ENCODE results near the gene ARMCX4. TPM values are rescaled to one million over a fixed set of nuclear protein-coding genes. Genes with fewer than 3 reads are reported as not detected.

ARMCX4 gene
- total RNA-seq (2014; rRNA removed; shearing (Covaris generic)): not detected in 2 replicates
- total RNA-seq (2022): not detected in 2 replicates
- not detected for Bru-seq, nascent RNA
- BruChase-seq, experiment 1, labeled RNA remaining after a 6-hour chase: not detected
- BruChase-seq, experiment 2, labeled RNA remaining after a 2-hour chase: percentile 15 among the genes with signal in this experiment
- long read RNA-seq: 0 reads

GRCh38 chrX:101485212-101485949, at the start of gene ARMCX4:
Gene ARMCX4, plus strand, starts transcription at chrX:101485456. Its CDS starts 3,134 bp downstream, at chrX:101488590.
- no peak for DNase-seq (ENCODE audit: low spot score)

GRCh38 chrX:101442085-101442484, 43.2 kb upstream of the ARMCX4 start:
- no peak for DNase-seq (ENCODE audit: low spot score)
- Histone ChIP-seq H3K27ac (ENCODE audit: low read depth, low read length, poor library complexity, severe bottlenecking) (no peak overlapping the region), H4K20me1 (ENCODE audit: insufficient read depth, low read length) (no peaks in the 10 kb centered on the region), H3K79me2 (ENCODE audit: insufficient read depth, low read depth, low read length) (no peaks in the 10 kb centered on the region), H3K4me1 (ENCODE audit: insufficient read depth, low read length, poor library complexity, severe bottlenecking) (no peaks in the 10 kb centered on the region), H3K9me3 (ENCODE audit: low read length) (no peaks in the 10 kb centered on the region), H3K4me2 (ENCODE audit: low read length) (no peak overlapping the region), H3K36me3 (ENCODE audit: insufficient read depth, low read length) (no peaks in the 10 kb centered on the region), H3K4me3 (ENCODE audit: low read depth, low read length, poor library complexity, severe bottlenecking) (no peak overlapping the region), H3K9me2 (ENCODE audit: insufficient read depth, low read length) (no peaks in the 10 kb centered on the region), H2AFZ (ENCODE audit: low read length) (no peak overlapping the region)
- TF ChIP-seq EZH2phosphoT487 (IDR thresholded peaks at IDR 0.05; ENCODE audit: borderline replicate concordance, low read depth, low read length): no peak
- TF ChIP-seq, protein P1, sequence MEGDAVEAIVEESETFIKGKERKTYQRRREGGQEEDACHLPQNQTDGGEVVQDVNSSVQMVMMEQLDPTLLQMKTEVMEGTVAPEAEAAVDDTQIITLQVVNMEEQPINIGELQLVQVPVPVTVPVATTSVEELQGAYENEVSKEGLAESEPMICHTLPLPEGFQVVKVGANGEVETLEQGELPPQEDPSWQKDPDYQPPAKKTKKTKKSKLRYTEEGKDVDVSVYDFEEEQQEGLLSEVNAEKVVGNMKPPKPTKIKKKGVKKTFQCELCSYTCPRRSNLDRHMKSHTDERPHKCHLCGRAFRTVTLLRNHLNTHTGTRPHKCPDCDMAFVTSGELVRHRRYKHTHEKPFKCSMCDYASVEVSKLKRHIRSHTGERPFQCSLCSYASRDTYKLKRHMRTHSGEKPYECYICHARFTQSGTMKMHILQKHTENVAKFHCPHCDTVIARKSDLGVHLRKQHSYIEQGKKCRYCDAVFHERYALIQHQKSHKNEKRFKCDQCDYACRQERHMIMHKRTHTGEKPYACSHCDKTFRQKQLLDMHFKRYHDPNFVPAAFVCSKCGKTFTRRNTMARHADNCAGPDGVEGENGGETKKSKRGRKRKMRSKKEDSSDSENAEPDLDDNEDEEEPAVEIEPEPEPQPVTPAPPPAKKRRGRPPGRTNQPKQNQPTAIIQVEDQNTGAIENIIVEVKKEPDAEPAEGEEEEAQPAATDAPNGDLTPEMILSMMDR (conservative IDR thresholded peaks at IDR 0.05; ENCODE audit: low read length): no peak
- intact Hi-C loops (cut with micrococcal nuclease; ENCODE audit: unreplicated experiment): no loop called here
- ChIA-PET POLR2A (no interaction called here), CTCF (ENCODE audit: unreplicated experiment) (no interaction called here)
- BruUV-seq (replicated peaks): no TSS peak

More at GRCh38 chrX:101485212-101485949, at the start of gene ARMCX4:
- no peaks in the 10 kb centered on the region for H3K4me1 ChIP-seq (ENCODE audit: insufficient read depth, low read length, poor library complexity, severe bottlenecking)
- no peaks in the 10 kb centered on the region for H4K20me1 ChIP-seq (ENCODE audit: insufficient read depth, low read length)
- intact Hi-C loops (cut with micrococcal nuclease; ENCODE audit: unreplicated experiment): no loop called here
- H3K9me3 ChIP-seq (ENCODE audit: low read length): no peaks in the 10 kb centered on the region
- no peaks in the 10 kb centered on the region for H3K9me2 ChIP-seq (ENCODE audit: insufficient read depth, low read length)
- no peak within 1 kb of the TSS for H2AFZ ChIP-seq (ENCODE audit: low read length)
- H3K79me2 ChIP-seq (ENCODE audit: insufficient read depth, low read depth, low read length): no peaks in the 10 kb centered on the region
- POLR2A ChIA-PET: no interaction called here
- no peak for TF ChIP-seq EZH2phosphoT487 (IDR thresholded peaks at IDR 0.05; ENCODE audit: borderline replicate concordance, low read depth, low read length)
- TF ChIP-seq, protein P1 (conservative IDR thresholded peaks at IDR 0.05; ENCODE audit: low read length): no peak
- CTCF ChIA-PET (ENCODE audit: unreplicated experiment): no interaction called here
- H3K4me3 ChIP-seq (ENCODE audit: low read depth, low read length, poor library complexity, severe bottlenecking): no peak within 1 kb of the TSS
- BruUV-seq (replicated peaks): no TSS peak
- no peak within 1 kb of the TSS for H3K27ac ChIP-seq (ENCODE audit: low read depth, low read length, poor library complexity, severe bottlenecking)
- H3K4me2 ChIP-seq (ENCODE audit: low read length): no peak within 1 kb of the TSS
- H3K36me3 ChIP-seq (ENCODE audit: insufficient read depth, low read length): no peaks in the 10 kb centered on the region

GRCh38 chrX:101449279-101449678, 36.0 kb upstream of the ARMCX4 start:
- Histone ChIP-seq H3K36me3 (ENCODE audit: insufficient read depth, low read length) (no peaks in the 10 kb centered on the region), H3K4me2 (ENCODE audit: low read length) (no peak overlapping the region), H4K20me1 (ENCODE audit: insufficient read depth, low read length) (no peaks in the 10 kb centered on the region), H3K79me2 (ENCODE audit: insufficient read depth, low read depth, low read length) (no peaks in the 10 kb centered on the region), H2AFZ (ENCODE audit: low read length) (no peak overlapping the region), H3K27ac (ENCODE audit: low read depth, low read length, poor library complexity, severe bottlenecking) (no peak overlapping the region), H3K4me3 (ENCODE audit: low read depth, low read length, poor library complexity, severe bottlenecking) (no peak overlapping the region), H3K9me3 (ENCODE audit: low read length) (no peaks in the 10 kb centered on the region), H3K9me2 (ENCODE audit: insufficient read depth, low read length) (no peaks in the 10 kb centered on the region), H3K4me1 (ENCODE audit: insufficient read depth, low read length, poor library complexity, severe bottlenecking) (no peaks in the 10 kb centered on the region)
- DNase-seq (ENCODE audit: low spot score): no peak
- no peak for TF ChIP-seq EZH2phosphoT487 (IDR thresholded peaks at IDR 0.05; ENCODE audit: borderline replicate concordance, low read depth, low read length)
- TF ChIP-seq, protein P1 (conservative IDR thresholded peaks at IDR 0.05; ENCODE audit: low read length): no peak
- no TSS peak for BruUV-seq (replicated peaks)
- ChIA-PET CTCF (ENCODE audit: unreplicated experiment) (no interaction called here), POLR2A (interaction anchor here (0.7 kb wide), 1 partner anchor 346 kb away, joined by 4 read pairs; no protein-coding TSS in a partner anchor)
- intact Hi-C loops (cut with micrococcal nuclease; ENCODE audit: unreplicated experiment): no loop called here

All from OCI-LY7 (cell line).